Measurements from ENCODE around the gene XRCC6. TPM values are rescaled to one million over a fixed set of nuclear protein-coding genes. Genes with fewer than 3 reads are reported as not detected.
A peak's percentile ranks its signal among the peaks of the same experiment; 100 is the strongest.

The XRCC6 gene
- total and polyA plus RNA-seq, 2 of the 4 experiments (the other 2 are of a cell fraction): 202 to 401 TPM

- WGBS, 2 experiments (ENCODE audit: extremely low coverage in 2 of 2, insufficient read length in 1 of 2): 100% methylated on average over 3 of the region's 9 CpGs; no CpG with 5 or more reads in 1 of the 2 experiments
- TF ChIP-seq MAZ (IDR thresholded peaks at IDR 0.05; ENCODE audit: borderline replicate concordance, low read depth, low read length) (no peak), BHLHE40 (IDR thresholded peaks at IDR 0.05; ENCODE audit: low read depth, low read length) (no peak), ELK1 (IDR thresholded peaks at IDR 0.05; ENCODE audit: borderline replicate concordance, low read depth, low read length) (no peak), MXI1 (IDR thresholded peaks at IDR 0.05; ENCODE audit: borderline replicate concordance, low read depth, low read length) (no peak), NFE2L2 (IDR thresholded peaks at IDR 0.05; ENCODE audit: low read depth, low read length) (no peak), CHD1 (IDR thresholded peaks at IDR 0.05; ENCODE audit: low read depth, low read length) (no peak), SMC3 (IDR thresholded peaks at IDR 0.05; ENCODE audit: low read depth, low read length) (no peak)
- Histone ChIP-seq H3K14ac (replicated peaks; ENCODE audit: low read depth, low read length) (no peak overlapping the region), H2BK5ac (ENCODE audit: low read depth, low read length, poor library complexity, severe bottlenecking) (no peak overlapping the region), H3K56ac (ENCODE audit: extremely low read depth, insufficient read depth, low read length) (no peak overlapping the region), H2AK5ac (ENCODE audit: low read depth, low read length) (no peak overlapping the region), H3K9me3 (ENCODE audit: control insufficient read depth, insufficient read depth, low read length) (no peaks in the 10 kb centered on the region), H2AFZ (replicated peaks; ENCODE audit: low read length, poor library complexity) (no peak overlapping the region), H3K27ac (ENCODE audit: insufficient read depth, low read length) (no peak overlapping the region), H3K23ac (ENCODE audit: low read depth, low read length) (no peak overlapping the region), H2BK15ac (ENCODE audit: low read depth, low read length) (no peak overlapping the region), H3K9me1 (ENCODE audit: insufficient read depth, low read length) (peaks cover 7% of the 10 kb centered on the region), H4K91ac (ENCODE audit: insufficient read depth, low read depth, low read length) (no peak overlapping the region), H4K5ac (ENCODE audit: low read depth, low read length) (0 out of 2 replicates have a peak overlapping the region, but pooled peaks have one; percentile 36), H3K9ac (ENCODE audit: low read depth, low read length) (no peak overlapping the region), H3K4me3 (ENCODE audit: insufficient read depth, low read depth, low read length) (peak overlapping the region; percentile 94; the same call in 1 of the 2 replicates), H3K18ac (ENCODE audit: low read depth, low read length) (no peak overlapping the region), H3K79me1 (ENCODE audit: low read depth in 1 of 2, low read length in 2 of 2) (peaks cover 17 to 63% of the 10 kb centered on the region in 2 experiments), H3K36me3 (ENCODE audit: control insufficient read depth, insufficient read depth, low read length) (peaks cover 12% of the 10 kb centered on the region), H2BK20ac (ENCODE audit: low read depth, low read length) (no peak overlapping the region), H3K4ac (ENCODE audit: low read depth, low read length) (no peak overlapping the region), H4K20me1 (ENCODE audit: insufficient read depth, low read length) (peaks cover 39% of the 10 kb centered on the region), H3K4me1 (ENCODE audit: control insufficient read depth, insufficient read depth, low read length) (peaks cover 4% of the 10 kb centered on the region; the same call in 1 of the 2 replicates), H2AK9ac (replicated peaks; ENCODE audit: low read depth, low read length, poor library complexity) (no peak overlapping the region), H2BK120ac (ENCODE audit: low read depth, low read length) (no peak overlapping the region), H4K8ac (ENCODE audit: low read depth in 2 of 2, low read length in 2 of 2) (peak overlapping the region in 1 of 2 experiments; percentile 84; a peak in 1 of 4 replicates), H3K27me3 (ENCODE audit: control insufficient read depth, insufficient read depth, low read length) (no peaks in the 10 kb centered on the region), H3K4me2 (ENCODE audit: low read depth, low read length) (peak overlapping the region; percentile 49)
- no peak for ATAC-seq (ENCODE audit: low read depth)
- dilution Hi-C loops (cut with HindIII; ENCODE audit: low sequenced_read_pairs, unreplicated experiment): no loop called here
- intact Hi-C loops (cut with micrococcal nuclease): no loop called here
- in situ Hi-C loops (cut with MboI; ENCODE audit: low sequenced_read_pairs): no loop called here
- DNase-seq: no peak
- ChIA-PET POLR2A (ENCODE audit: unreplicated experiment) (no interaction called here), CTCF (interaction anchor here (1.6 kb wide), 1 partner anchor 14 kb away, joined by 5 read pairs; no protein-coding TSS in a partner anchor)
- BruUV-seq (replicated peaks): no TSS peak
Measured at GRCh38 chr22:41683052-41683451, 62.0 kb downstream of the XRCC6 start.
